Trophoblast cell (in vitro differentiated cells and primary cell): ENCODE data around the gene HAUS7.
A peak's percentile ranks its signal among the peaks of the same experiment; 100 is the strongest.

Source experiments
- DNase-seq, 2 donors: peaks; one replicate each; pipeline ENCODE4 v3.0.0-alpha.2; 2016
- H2AFZ ChIP-seq: 2 replicates; pipeline ENCODE4 v1.6.1; 2013; ENCODE audit warnings: low read length, moderate library complexity, mild to moderate bottlenecking; ENCODE audit not compliant: insufficient read depth, poor library complexity
- H2AK5ac ChIP-seq: 2 replicates; pipeline ENCODE4 v1.6.1; 2013; ENCODE audit warnings: mild to moderate bottlenecking, low read length
- H2BK120ac ChIP-seq: 2 replicates; pipeline ENCODE4 v1.6.1; 2013; ENCODE audit warnings: low read length, mild to moderate bottlenecking, moderate library complexity; ENCODE audit not compliant: insufficient read depth, poor library complexity
- H2BK12ac ChIP-seq: 2 replicates; pipeline ENCODE4 v1.6.1; 2013; ENCODE audit warnings: mild to moderate bottlenecking, low read length, moderate library complexity
- H2BK5ac ChIP-seq: 2 replicates; pipeline ENCODE4 v1.6.1; 2013; ENCODE audit warnings: low read length, low read depth, moderate library complexity, mild to moderate bottlenecking; ENCODE audit not compliant: poor library complexity
- H3K14ac ChIP-seq: 2 replicates; pipeline ENCODE4 v1.6.1; 2013; ENCODE audit warnings: mild to moderate bottlenecking, low read length
- H3K18ac ChIP-seq: 2 replicates; pipeline ENCODE4 v1.6.1; 2013; ENCODE audit warnings: mild to moderate bottlenecking, low read length
- H3K23ac ChIP-seq: 2 replicates; pipeline ENCODE4 v1.6.1; 2013; ENCODE audit warnings: low read length
- H3K27ac ChIP-seq: 2 replicates; pipeline ENCODE4 v1.5.1; 2013; ENCODE audit warnings: low read depth, mild to moderate bottlenecking, inconsistent platforms, low read length, moderate library complexity
- H3K27me3 ChIP-seq: 2 replicates; pipeline ENCODE4 v1.6.1; 2013; ENCODE audit warnings: inconsistent platforms, mild to moderate bottlenecking, low read length, moderate library complexity; ENCODE audit not compliant: insufficient read depth
- H3K36me3 ChIP-seq, 2 experiments: 1 replicate in 1 of 2; 2 replicates in 1 of 2; pipeline ENCODE4 v1.6.1; 2013; ENCODE audit warnings: low read length in 2 of 2, mild to moderate bottlenecking in 2 of 2, moderate library complexity in 1 of 2; ENCODE audit not compliant: insufficient read depth in 2 of 2, control insufficient read depth in 1 of 2
- H3K4ac ChIP-seq: 2 replicates; pipeline ENCODE4 v1.6.1; 2013; ENCODE audit warnings: low read depth, mild to moderate bottlenecking, low read length, moderate library complexity
- H3K4me1 ChIP-seq, 2 experiments: 1 replicate in 1 of 2; 2 replicates in 1 of 2; pipeline ENCODE4 v1.6.1; 2013; ENCODE audit warnings: low read length in 2 of 2, mild to moderate bottlenecking in 2 of 2, moderate library complexity in 1 of 2; ENCODE audit not compliant: insufficient read depth in 2 of 2, control insufficient read depth in 1 of 2
- H3K4me2 ChIP-seq: 2 replicates; pipeline ENCODE4 v1.6.1; 2013; ENCODE audit warnings: inconsistent platforms, mild to moderate bottlenecking, low read length, moderate library complexity
- H3K4me3 ChIP-seq: 2 replicates; pipeline ENCODE4 v1.5.1; 2013; ENCODE audit warnings: mild to moderate bottlenecking, low read depth, low read length, inconsistent platforms
- H3K79me1 ChIP-seq: one replicate; pipeline ENCODE4 v1.6.1; 2013; ENCODE audit warnings: low read length
- H3K79me2 ChIP-seq: 2 replicates; pipeline ENCODE4 v1.6.1; 2013; ENCODE audit warnings: low read length, mild to moderate bottlenecking; ENCODE audit not compliant: control insufficient read depth, insufficient read depth, poor library complexity
- H3K9ac ChIP-seq: 2 replicates; pipeline ENCODE4 v1.6.1; 2013; ENCODE audit warnings: mild to moderate bottlenecking, low read length
- H3K9me3 ChIP-seq: 2 replicates; pipeline ENCODE4 v1.6.1; 2013; ENCODE audit warnings: low read depth, mild to moderate bottlenecking, control low read depth, inconsistent platforms, low read length; ENCODE audit not compliant: insufficient read depth
- H4K12ac ChIP-seq: 2 replicates; pipeline ENCODE4 v1.6.1; 2013; ENCODE audit warnings: low read depth, mild to moderate bottlenecking, low read length, moderate library complexity
- H4K8ac ChIP-seq: 2 replicates; pipeline ENCODE4 v1.6.1; 2013; ENCODE audit warnings: low read depth, mild to moderate bottlenecking, low read length, moderate library complexity
- H4K91ac ChIP-seq: one replicate; pipeline ENCODE4 v1.6.1; 2013; ENCODE audit warnings: low read depth, mild to moderate bottlenecking, low read length, moderate library complexity
- WGBS: extraction: QIAGEN DNeasy Blood & Tissue Kit; methylation state at CpG from one replicate; pipeline ENCODE4 v1.1.7; 2013; ENCODE audit warnings: missing lambda C conversion rate; ENCODE audit not compliant: insufficient read length, insufficient coverage; ENCODE audit errors: extremely low coverage; 5-methylcytosine and 5-hydroxymethylcytosine counted together

HAUS7 gene

DNA sequence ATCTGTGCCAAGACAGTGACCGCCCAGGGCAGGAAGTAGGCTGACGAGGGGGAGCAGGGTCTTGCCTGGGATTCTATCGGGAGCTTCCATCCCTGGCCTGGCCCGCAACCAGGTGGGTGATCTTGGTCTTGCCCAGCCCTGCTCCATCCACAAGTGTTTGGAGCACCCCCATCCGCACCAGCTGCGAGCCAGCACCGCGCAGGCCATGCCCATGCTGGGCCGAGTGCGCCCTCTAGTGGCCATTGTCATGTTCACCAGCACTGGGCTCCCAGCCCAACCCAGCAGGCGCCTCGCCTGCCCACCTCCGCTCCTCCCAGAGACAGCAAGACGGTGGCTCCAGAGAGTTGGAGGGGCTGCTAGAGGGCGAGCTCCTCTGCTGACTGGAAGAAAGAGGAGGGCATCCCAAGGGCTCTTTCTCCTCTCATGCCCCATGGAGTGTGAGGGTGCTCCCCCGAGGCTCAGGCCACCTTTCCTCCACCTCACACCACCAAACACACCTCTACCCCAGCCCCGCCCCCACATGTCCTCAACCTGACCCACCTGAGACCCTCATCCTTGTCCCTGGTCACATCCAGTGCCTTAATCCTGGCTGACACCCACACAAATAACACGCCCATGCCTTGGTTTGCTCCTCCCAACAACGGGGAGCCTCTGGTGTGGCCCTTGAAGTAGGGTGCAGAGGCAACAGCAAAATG, 37.3 kb upstream of the HAUS7 start:
- H3K4me1 ChIP-seq, result no peaks in the 10 kb centered on the region
- no CpG with 5 or more reads among the region's 19 CpGs for WGBS

DNA sequence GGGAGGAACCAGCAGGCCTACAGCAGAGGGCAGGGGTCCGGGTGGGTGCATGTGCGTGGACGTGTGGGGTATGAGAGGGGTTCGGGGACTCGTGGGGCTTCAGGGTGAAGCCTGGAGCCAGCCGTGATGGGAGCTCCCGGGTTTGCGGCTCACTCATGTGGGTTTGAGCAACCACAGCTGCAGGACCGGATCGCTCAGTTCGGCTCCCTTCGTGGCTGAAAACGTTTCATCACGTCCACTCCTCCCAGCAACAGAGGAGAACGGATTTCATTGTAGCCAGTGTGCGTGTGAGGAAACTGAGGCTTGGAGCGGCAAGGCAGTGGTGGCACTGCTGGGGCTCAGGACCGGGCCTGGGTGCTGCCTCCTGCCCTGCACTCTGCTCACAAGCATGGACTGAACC, 35.0 kb upstream of the HAUS7 start:
- Histone ChIP-seq H3K4me3 (no peak overlapping the region), H2AFZ (no peak overlapping the region), H3K27me3 (no peaks in the 10 kb centered on the region), H3K18ac (no peak overlapping the region), H3K27ac (no peak overlapping the region), H2BK120ac (no peak overlapping the region), H3K23ac (no peak overlapping the region), H3K36me3 (no peaks in the 10 kb centered on the region), H3K79me2 (no peaks in the 10 kb centered on the region), H3K9ac (no peak overlapping the region), H4K8ac (no peak overlapping the region), H3K4me1 (no peaks in the 10 kb centered on the region), H3K14ac (no peak overlapping the region), H3K4ac (no peak overlapping the region), H3K9me3 (peaks cover 1% of the 10 kb centered on the region), H2AK5ac (no peak overlapping the region), H2BK12ac (no peak overlapping the region), H4K91ac (no peak overlapping the region), H2BK5ac (no peak overlapping the region), H3K79me1 (no peaks in the 10 kb centered on the region), H3K4me2 (no peak overlapping the region), H4K12ac (no peak overlapping the region)
- WGBS, result no CpG with 5 or more reads among the region's 18 CpGs
- DNase-seq, result peak in 1 of 2 donors; percentile 58

More for the DNA sequence above, 37.3 kb upstream of the HAUS7 start:
- Histone ChIP-seq H3K9me3 (no peaks in the 10 kb centered on the region), H4K12ac (no peak overlapping the region), H2AK5ac (no peak overlapping the region), H2BK12ac (no peak overlapping the region), H2BK120ac (no peak overlapping the region), H3K4me3 (no peak overlapping the region), H3K4ac (no peak overlapping the region), H2BK5ac (no peak overlapping the region), H3K14ac (no peak overlapping the region), H2AFZ (no peak overlapping the region), H3K27me3 (no peaks in the 10 kb centered on the region), H3K27ac (no peak overlapping the region), H3K18ac (no peak overlapping the region), H4K8ac (no peak overlapping the region), H3K23ac (no peak overlapping the region), H3K79me1 (no peaks in the 10 kb centered on the region), H3K79me2 (no peaks in the 10 kb centered on the region), H4K91ac (no peak overlapping the region), H3K9ac (no peak overlapping the region), H3K4me2 (no peak overlapping the region), H3K36me3 (no peaks in the 10 kb centered on the region)
- peak; percentile 33 to 78 for DNase-seq

DNA sequence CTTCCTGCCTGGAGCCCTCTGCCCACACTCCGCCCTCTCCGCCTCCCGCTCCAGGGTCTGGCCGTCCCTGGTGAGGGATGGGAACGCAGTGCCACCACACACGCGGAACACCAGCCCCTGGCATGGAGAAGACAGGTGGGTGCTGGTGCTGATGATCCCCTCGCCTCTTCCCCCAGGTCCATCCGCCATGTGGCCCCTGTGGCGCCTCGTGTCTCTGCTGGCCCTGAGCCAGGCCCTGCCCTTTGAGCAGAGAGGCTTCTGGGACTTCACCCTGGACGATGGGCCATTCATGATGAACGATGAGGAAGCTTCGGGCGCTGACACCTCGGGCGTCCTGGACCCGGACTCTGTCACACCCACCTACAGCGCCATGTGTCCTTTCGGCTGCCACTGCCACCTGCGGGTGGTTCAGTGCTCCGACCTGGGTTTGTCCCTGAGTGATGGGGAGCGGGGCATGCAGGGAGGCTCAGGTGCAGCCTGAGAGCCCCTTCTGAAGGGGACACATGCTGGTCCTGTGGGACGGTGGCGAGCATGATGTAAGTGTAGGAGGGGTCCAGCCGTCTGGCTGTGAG, 34.2 kb upstream of the HAUS7 start:
- H2AFZ ChIP-seq, result no peak overlapping the region
- no CpG with 5 or more reads among the region's 26 CpGs for WGBS
- no peak overlapping the region for H3K4me3 ChIP-seq
- H3K23ac ChIP-seq, result no peak overlapping the region
- H3K4ac ChIP-seq, result no peak overlapping the region
- no peak overlapping the region for H3K27ac ChIP-seq
- no peaks in the 10 kb centered on the region for H3K79me1 ChIP-seq
- no peaks in the 10 kb centered on the region for H3K36me3 ChIP-seq
- peak in 1 of 2 donors; percentile 32 for DNase-seq
- no peak overlapping the region for H2BK5ac ChIP-seq
- H3K27me3 ChIP-seq, result no peaks in the 10 kb centered on the region
- no peaks in the 10 kb centered on the region for H3K4me1 ChIP-seq
- peaks cover 1% of the 10 kb centered on the region for H3K9me3 ChIP-seq
- H2AK5ac ChIP-seq, result no peak overlapping the region
- no peak overlapping the region for H4K12ac ChIP-seq
- no peak overlapping the region for H3K14ac ChIP-seq
- H3K9ac ChIP-seq, result no peak overlapping the region
- H3K79me2 ChIP-seq, result no peaks in the 10 kb centered on the region
- H3K4me2 ChIP-seq, result no peak overlapping the region
- no peak overlapping the region for H2BK120ac ChIP-seq
- H4K8ac ChIP-seq, result no peak overlapping the region
- H4K91ac ChIP-seq, result no peak overlapping the region
- no peak overlapping the region for H3K18ac ChIP-seq
- H2BK12ac ChIP-seq, result no peak overlapping the region

DNA sequence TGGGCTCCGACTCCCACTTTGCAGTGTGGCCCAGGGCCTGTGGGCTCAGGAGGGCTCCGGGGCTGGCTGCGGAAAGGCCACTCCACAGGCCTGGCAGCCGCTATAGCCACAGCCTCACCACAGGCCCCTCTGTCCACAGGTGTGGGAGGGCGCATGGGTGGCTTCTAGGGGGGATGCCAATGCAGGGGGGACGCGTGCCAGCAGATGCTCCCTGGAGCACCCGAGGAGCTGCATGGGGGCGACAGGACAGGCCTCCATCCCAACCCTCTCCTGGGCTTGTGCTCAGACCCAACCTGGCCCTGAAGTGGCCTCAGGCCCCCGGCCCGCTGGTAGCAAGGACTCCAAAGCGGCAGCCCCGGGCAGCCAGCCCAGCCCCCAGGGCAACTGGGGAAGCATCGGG, 32.4 kb upstream of the HAUS7 start:
- no CpG with 5 or more reads among the region's 14 CpGs for WGBS
- H3K27me3 ChIP-seq, result no peaks in the 10 kb centered on the region
- H2AK5ac ChIP-seq, result no peak overlapping the region
- no peak overlapping the region for H4K8ac ChIP-seq
- no peak overlapping the region for H3K18ac ChIP-seq
- H3K4me3 ChIP-seq, result no peak overlapping the region
- no peaks in the 10 kb centered on the region for H3K4me1 ChIP-seq
- H3K9ac ChIP-seq, result no peak overlapping the region
- H4K12ac ChIP-seq, result no peak overlapping the region
- H2BK12ac ChIP-seq, result no peak overlapping the region
- no peak overlapping the region for H3K23ac ChIP-seq
- no peak for DNase-seq
- H2BK5ac ChIP-seq, result no peak overlapping the region
- H3K36me3 ChIP-seq, result no peaks in the 10 kb centered on the region
- no peaks in the 10 kb centered on the region for H3K79me2 ChIP-seq
- H3K14ac ChIP-seq, result no peak overlapping the region
- H2AFZ ChIP-seq, result no peak overlapping the region
- no peaks in the 10 kb centered on the region for H3K79me1 ChIP-seq
- no peak overlapping the region for H3K4ac ChIP-seq
- peaks cover 1% of the 10 kb centered on the region for H3K9me3 ChIP-seq
- no peak overlapping the region for H4K91ac ChIP-seq
- no peak overlapping the region for H2BK120ac ChIP-seq
- H3K27ac ChIP-seq, result no peak overlapping the region
- no peak overlapping the region for H3K4me2 ChIP-seq
